ENCODE results near the gene FSTL4. TPM values are rescaled to one million over a fixed set of nuclear protein-coding genes. Genes with fewer than 3 reads are reported as not detected.

FSTL4 gene
- total and polyA plus RNA-seq, 2 of the 13 experiments (the other 11 are each of a cell fraction or from before 2014, with no cell fraction given), result 2.1 to 3.0 TPM

DNA sequence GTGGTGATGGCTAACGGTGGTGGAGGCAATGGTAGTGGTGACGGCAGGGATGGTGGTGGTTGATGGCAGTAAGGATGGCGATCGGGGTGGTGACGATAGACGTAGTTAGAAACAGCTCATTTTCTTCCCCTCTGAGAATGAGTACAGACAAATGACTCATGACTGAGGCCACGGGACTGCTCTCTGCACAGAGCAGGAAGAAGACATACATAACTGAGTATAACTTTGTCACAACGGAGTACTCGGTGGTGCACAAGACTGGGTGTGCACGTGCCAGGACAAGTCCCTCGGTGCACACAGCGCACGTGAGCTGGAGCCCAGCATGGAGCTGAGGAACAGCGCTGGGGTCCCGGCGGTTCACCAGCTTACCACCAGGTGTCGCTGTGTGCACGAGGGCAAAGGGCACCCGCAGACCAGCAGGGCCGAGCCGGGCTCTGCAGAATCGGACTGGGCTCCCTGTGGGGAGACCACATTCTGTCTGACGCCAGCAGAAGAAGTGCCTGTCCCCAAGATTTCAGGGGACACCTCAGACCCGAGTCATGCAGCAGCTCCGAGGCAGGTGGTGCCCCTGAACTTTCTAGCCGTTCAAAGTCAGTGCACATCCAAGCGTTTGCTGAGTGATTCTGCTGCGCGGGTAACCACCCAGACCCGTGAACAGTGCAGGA is 188.6 kb downstream of the FSTL4 start (continued):
- TF ChIP-seq ZNF274 (CRISPR knock-in tag; IDR thresholded peaks at IDR 0.05) (0 out of 2 replicates have a peak, but pooled peaks have one; percentile 30), ZNF75D (CRISPR knock-in tag; IDR thresholded peaks at IDR 0.05; ENCODE audit: borderline replicate concordance) (no peak), ZNF138 (CRISPR knock-in tag; IDR thresholded peaks at IDR 0.05; ENCODE audit: low read depth) (no peak), NFE2L1 (CRISPR knock-in tag; IDR thresholded peaks at IDR 0.05; ENCODE audit: borderline replicate concordance) (no peak), MZF1 (CRISPR knock-in tag; IDR thresholded peaks at IDR 0.05; ENCODE audit: borderline replicate concordance) (no peak), ZNF343 (CRISPR knock-in tag; IDR thresholded peaks at IDR 0.05) (0 out of 2 replicates have a peak, but pooled peaks have one; percentile 54), ZNF451 (CRISPR knock-in tag; IDR thresholded peaks at IDR 0.05) (no peak), ZNF160 (CRISPR knock-in tag; IDR thresholded peaks at IDR 0.05) (no peak), ZNF678 (CRISPR knock-in tag; IDR thresholded peaks at IDR 0.05) (no peak), RBFOX2 (IDR thresholded peaks at IDR 0.05; ENCODE audit: low read depth, low read length) (no peak), ZNF891 (CRISPR knock-in tag; IDR thresholded peaks at IDR 0.05) (peak; percentile 91), NBN (conservative IDR thresholded peaks at IDR 0.05) (no peak), ZNF780A (CRISPR knock-in tag; IDR thresholded peaks at IDR 0.05) (no peak), ZNF766 (CRISPR knock-in tag; IDR thresholded peaks at IDR 0.05; ENCODE audit: borderline replicate concordance) (peak; percentile 56; the same call in 1 of the 2 replicates), SP140L (CRISPR knock-in tag; IDR thresholded peaks at IDR 0.05; ENCODE audit: borderline replicate concordance) (no peak), KDM6A (CRISPR knock-in tag; IDR thresholded peaks at IDR 0.05; ENCODE audit: low read depth) (no peak), ZNF34 (CRISPR knock-in tag; IDR thresholded peaks at IDR 0.05; ENCODE audit: borderline replicate concordance) (0 out of 2 replicates have a peak, but pooled peaks have one; percentile 32), ATF7 (IDR thresholded peaks at IDR 0.05) (no peak), ATF7 (CRISPR knock-in tag; IDR thresholded peaks at IDR 0.05) (no peak), FOSL2 (CRISPR knock-in tag; IDR thresholded peaks at IDR 0.05) (peak; percentile 44), ZBTB38 (CRISPR knock-in tag; IDR thresholded peaks at IDR 0.05) (no peak)
- TF ChIP-seq, protein P1, sequence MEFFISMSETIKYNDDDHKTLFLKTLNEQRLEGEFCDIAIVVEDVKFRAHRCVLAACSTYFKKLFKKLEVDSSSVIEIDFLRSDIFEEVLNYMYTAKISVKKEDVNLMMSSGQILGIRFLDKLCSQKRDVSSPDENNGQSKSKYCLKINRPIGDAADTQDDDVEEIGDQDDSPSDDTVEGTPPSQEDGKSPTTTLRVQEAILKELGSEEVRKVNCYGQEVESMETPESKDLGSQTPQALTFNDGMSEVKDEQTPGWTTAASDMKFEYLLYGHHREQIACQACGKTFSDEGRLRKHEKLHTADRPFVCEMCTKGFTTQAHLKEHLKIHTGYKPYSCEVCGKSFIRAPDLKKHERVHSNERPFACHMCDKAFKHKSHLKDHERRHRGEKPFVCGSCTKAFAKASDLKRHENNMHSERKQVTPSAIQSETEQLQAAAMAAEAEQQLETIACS (CRISPR knock-in tag; IDR thresholded peaks at IDR 0.05), result peak; percentile 37; the same call in 1 of the 2 replicates
- TF ChIP-seq, protein P2, sequence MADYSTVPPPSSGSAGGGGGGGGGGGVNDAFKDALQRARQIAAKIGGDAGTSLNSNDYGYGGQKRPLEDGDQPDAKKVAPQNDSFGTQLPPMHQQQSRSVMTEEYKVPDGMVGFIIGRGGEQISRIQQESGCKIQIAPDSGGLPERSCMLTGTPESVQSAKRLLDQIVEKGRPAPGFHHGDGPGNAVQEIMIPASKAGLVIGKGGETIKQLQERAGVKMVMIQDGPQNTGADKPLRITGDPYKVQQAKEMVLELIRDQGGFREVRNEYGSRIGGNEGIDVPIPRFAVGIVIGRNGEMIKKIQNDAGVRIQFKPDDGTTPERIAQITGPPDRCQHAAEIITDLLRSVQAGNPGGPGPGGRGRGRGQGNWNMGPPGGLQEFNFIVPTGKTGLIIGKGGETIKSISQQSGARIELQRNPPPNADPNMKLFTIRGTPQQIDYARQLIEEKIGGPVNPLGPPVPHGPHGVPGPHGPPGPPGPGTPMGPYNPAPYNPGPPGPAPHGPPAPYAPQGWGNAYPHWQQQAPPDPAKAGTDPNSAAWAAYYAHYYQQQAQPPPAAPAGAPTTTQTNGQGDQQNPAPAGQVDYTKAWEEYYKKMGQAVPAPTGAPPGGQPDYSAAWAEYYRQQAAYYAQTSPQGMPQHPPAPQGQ (CRISPR knock-in tag; IDR thresholded peaks at IDR 0.05; ENCODE audit: borderline replicate concordance), result no peak
- TF ChIP-seq, protein P3, sequence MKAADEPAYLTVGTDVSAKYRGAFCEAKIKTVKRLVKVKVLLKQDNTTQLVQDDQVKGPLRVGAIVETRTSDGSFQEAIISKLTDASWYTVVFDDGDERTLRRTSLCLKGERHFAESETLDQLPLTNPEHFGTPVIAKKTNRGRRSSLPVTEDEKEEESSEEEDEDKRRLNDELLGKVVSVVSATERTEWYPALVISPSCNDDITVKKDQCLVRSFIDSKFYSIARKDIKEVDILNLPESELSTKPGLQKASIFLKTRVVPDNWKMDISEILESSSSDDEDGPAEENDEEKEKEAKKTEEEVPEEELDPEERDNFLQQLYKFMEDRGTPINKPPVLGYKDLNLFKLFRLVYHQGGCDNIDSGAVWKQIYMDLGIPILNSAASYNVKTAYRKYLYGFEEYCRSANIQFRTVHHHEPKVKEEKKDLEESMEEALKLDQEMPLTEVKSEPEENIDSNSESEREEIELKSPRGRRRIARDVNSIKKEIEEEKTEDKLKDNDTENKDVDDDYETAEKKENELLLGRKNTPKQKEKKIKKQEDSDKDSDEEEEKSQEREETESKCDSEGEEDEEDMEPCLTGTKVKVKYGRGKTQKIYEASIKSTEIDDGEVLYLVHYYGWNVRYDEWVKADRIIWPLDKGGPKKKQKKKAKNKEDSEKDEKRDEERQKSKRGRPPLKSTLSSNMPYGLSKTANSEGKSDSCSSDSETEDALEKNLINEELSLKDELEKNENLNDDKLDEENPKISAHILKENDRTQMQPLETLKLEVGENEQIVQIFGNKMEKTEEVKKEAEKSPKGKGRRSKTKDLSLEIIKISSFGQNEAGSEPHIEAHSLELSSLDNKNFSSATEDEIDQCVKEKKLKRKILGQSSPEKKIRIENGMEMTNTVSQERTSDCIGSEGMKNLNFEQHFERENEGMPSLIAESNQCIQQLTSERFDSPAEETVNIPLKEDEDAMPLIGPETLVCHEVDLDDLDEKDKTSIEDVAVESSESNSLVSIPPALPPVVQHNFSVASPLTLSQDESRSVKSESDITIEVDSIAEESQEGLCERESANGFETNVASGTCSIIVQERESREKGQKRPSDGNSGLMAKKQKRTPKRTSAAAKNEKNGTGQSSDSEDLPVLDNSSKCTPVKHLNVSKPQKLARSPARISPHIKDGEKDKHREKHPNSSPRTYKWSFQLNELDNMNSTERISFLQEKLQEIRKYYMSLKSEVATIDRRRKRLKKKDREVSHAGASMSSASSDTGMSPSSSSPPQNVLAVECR (CRISPR knock-in tag; IDR thresholded peaks at IDR 0.05; ENCODE audit: borderline replicate concordance), result peak; percentile 21; the same call in 1 of the 2 replicates

Data from HepG2 (cell line).